Measurements from ENCODE around the gene ASIC4. TPM values are rescaled to one million over a fixed set of nuclear protein-coding genes. Genes with fewer than 3 reads are reported as not detected.

Gene ASIC4
- total and polyA plus RNA-seq, 2 donors from 2014 or later = not detected

GRCh38 chr2:219570194-219570923 is 56.1 kb downstream of the ASIC4 start:
- no peak for FAIRE-seq
- H3K36me3 ChIP-seq (ENCODE audit: control insufficient read depth in 2 of 3, insufficient read depth in 3 of 3, low read length in 3 of 3) = peaks cover 0 to 2% (median 0%) of the 10 kb centered on the region in 3 donors
- peak overlapping the region in 1 of 3 donors; percentile 46 for H3K9ac ChIP-seq (ENCODE audit: low read length in 3 of 3)
- H3K9me3 ChIP-seq (ENCODE audit: control insufficient read depth in 2 of 3, insufficient read depth in 1 of 3, low read length in 3 of 3) = no peaks in the 10 kb centered on the region
- peaks cover 0 to 11% (median 10%) of the 10 kb centered on the region in 3 donors for H3K4me1 ChIP-seq (ENCODE audit: control insufficient read depth in 2 of 3, insufficient read depth in 2 of 3, low read depth in 1 of 3, low read length in 3 of 3)
- peak overlapping the region; percentile 43 to 48 for H3K27ac ChIP-seq (ENCODE audit: low read depth in 2 of 2, low read length in 2 of 2)
- intact Hi-C loops (cut with DNase I) = no loop called here
- no peak for TF ChIP-seq CTCF (IDR thresholded peaks at IDR 0.05; ENCODE audit: borderline replicate concordance, extremely low read depth, insufficient read depth)
- peak; percentile 43 to 83 (median 60) for DNase-seq
- peak overlapping the region in 2 of 3 donors; percentile 19 to 55 for H3K4me3 ChIP-seq (ENCODE audit: low read length in 3 of 3)
- no peaks in the 10 kb centered on the region for H3K27me3 ChIP-seq (ENCODE audit: control insufficient read depth, insufficient read depth, low read length)

- H3K36me3 ChIP-seq (ENCODE audit: control insufficient read depth in 2 of 3, insufficient read depth in 3 of 3, low read length in 3 of 3) = peaks cover 0 to 2% (median 0%) of the 10 kb centered on the region in 3 donors
- FAIRE-seq (no peak), DNase-seq (peak in 2 of 5 donors; percentile 51 to 81)
- H3K9me3 ChIP-seq (ENCODE audit: control insufficient read depth in 2 of 3, insufficient read depth in 1 of 3, low read length in 3 of 3) = no peaks in the 10 kb centered on the region
- TF ChIP-seq CTCF (IDR thresholded peaks at IDR 0.05; ENCODE audit: borderline replicate concordance, extremely low read depth, insufficient read depth) = no peak
- H3K27ac ChIP-seq (ENCODE audit: low read depth in 2 of 2, low read length in 2 of 2) = peak overlapping the region in 1 of 2 donors; percentile 48
- intact Hi-C loops (cut with DNase I) = no loop called here
- H3K4me1 ChIP-seq (ENCODE audit: control insufficient read depth in 2 of 3, insufficient read depth in 2 of 3, low read depth in 1 of 3, low read length in 3 of 3) = peaks cover 0 to 11% (median 10%) of the 10 kb centered on the region in 3 donors
- H3K4me3 ChIP-seq (ENCODE audit: low read length in 3 of 3) = peak overlapping the region in 1 of 3 donors; percentile 55
- H3K9ac ChIP-seq (ENCODE audit: low read length in 3 of 3) = peak overlapping the region in 1 of 3 donors; percentile 34
- no peaks in the 10 kb centered on the region for H3K27me3 ChIP-seq (ENCODE audit: control insufficient read depth, insufficient read depth, low read length)
Measured at GRCh38 chr2:219570924-219571310, 56.6 kb downstream of the ASIC4 start.

- no peak for TF ChIP-seq CTCF (IDR thresholded peaks at IDR 0.05; ENCODE audit: borderline replicate concordance, extremely low read depth, insufficient read depth)
- Histone ChIP-seq H3K9me3 (ENCODE audit: control insufficient read depth in 2 of 3, insufficient read depth in 1 of 3, low read length in 3 of 3) (no peaks in the 10 kb centered on the region), H3K4me1 (ENCODE audit: control insufficient read depth in 2 of 3, insufficient read depth in 2 of 3, low read depth in 1 of 3, low read length in 3 of 3) (peaks cover 0 to 11% (median 10%) of the 10 kb centered on the region in 3 donors), H3K36me3 (ENCODE audit: control insufficient read depth in 2 of 3, insufficient read depth in 3 of 3, low read length in 3 of 3) (no peaks in the 10 kb centered on the region), H3K27me3 (ENCODE audit: control insufficient read depth, insufficient read depth, low read length) (no peaks in the 10 kb centered on the region), H3K9ac (ENCODE audit: low read length in 3 of 3) (peak within 1 kb of the TSS; percentile 18 to 69 (median 24)), H3K27ac (ENCODE audit: low read depth in 2 of 2, low read length in 2 of 2) (peak within 1 kb of the TSS; percentile 43 to 53), H3K4me3 (ENCODE audit: low read length in 3 of 3) (peak within 1 kb of the TSS; percentile 19 to 55 (median 33))
- DNase-seq (peak; percentile 93 to 95 (median 94)), FAIRE-seq (no peak)
- intact Hi-C loops (cut with DNase I) = no loop called here
Measured at GRCh38 chr2:219571311-219572236, 57.3 kb downstream of the ASIC4 start, which contains the start of gene OBSL1. TSS of gene OBSL1 (minus strand) at chr2:219571539. CDS start at chr2:219571232, 307 bp downstream.
